ENCODE data around the gene RBP5. TPM values are rescaled to one million over a fixed set of nuclear protein-coding genes. Genes with fewer than 3 reads are reported as not detected.
A peak's percentile ranks its signal among the peaks of the same experiment; 100 is the strongest.

The RBP5 gene
- total and polyA plus RNA-seq, 9 of the 15 experiments (the other 6 are each of a cell fraction or from before 2014, with no cell fraction given) = 8.6 to 22.5 (median 11.4) TPM

DNA sequence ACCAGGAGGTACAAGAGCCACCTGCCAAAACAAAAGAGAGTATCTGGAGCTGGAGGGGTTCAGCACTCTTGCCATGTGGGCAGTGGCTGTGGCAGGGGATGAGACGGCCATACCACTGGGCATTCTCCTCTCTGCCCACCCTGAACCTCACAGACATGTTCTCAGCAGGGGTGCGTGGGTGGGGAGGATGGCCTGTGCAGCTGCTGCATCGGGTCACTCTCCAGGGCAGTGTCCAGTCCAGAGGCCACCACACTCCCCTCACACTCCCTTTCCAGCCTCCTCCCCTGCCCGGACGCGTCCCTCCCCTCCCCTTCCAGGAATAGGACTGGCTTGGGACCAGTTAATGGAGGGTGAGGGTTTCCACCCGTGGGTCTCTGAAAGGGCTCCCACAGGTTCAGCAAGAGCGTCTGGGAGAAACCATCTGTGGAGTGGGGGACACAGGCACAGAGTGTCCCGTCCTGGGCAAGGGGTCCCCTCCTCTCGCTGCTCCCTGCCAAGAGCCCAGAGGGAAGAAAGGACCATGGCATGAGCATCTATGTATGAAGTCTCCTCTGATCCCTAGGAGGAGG, 36.9 kb downstream of the RBP5 start (continued):
- TF ChIP-seq MYC (IDR thresholded peaks at IDR 0.05; ENCODE audit: low read depth, low read length) (no peak), MYC (CRISPR knock-in tag; IDR thresholded peaks at IDR 0.05; ENCODE audit: borderline replicate concordance, low read depth) (no peak), POLR2G (IDR thresholded peaks at IDR 0.05; ENCODE audit: low read depth, low read length) (0 out of 2 replicates have a peak, but pooled peaks have one; percentile 38), TAL1 (IDR thresholded peaks at IDR 0.05) (no peak), CREM (IDR thresholded peaks at IDR 0.05; ENCODE audit: low read depth) (no peak), EGR1 (conservative IDR thresholded peaks at IDR 0.05) (peak; percentile 28; the same call in 1 of the 2 replicates), ZNF3 (CRISPR knock-in tag; IDR thresholded peaks at IDR 0.05) (no peak)
- TF ChIP-seq, protein P1, sequence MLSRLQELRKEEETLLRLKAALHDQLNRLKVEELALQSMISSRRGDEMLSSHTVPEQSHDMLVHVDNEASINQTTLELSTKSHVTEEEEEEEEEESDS (CRISPR knock-in tag; IDR thresholded peaks at IDR 0.05) = no peak
- TF ChIP-seq, protein P2, sequence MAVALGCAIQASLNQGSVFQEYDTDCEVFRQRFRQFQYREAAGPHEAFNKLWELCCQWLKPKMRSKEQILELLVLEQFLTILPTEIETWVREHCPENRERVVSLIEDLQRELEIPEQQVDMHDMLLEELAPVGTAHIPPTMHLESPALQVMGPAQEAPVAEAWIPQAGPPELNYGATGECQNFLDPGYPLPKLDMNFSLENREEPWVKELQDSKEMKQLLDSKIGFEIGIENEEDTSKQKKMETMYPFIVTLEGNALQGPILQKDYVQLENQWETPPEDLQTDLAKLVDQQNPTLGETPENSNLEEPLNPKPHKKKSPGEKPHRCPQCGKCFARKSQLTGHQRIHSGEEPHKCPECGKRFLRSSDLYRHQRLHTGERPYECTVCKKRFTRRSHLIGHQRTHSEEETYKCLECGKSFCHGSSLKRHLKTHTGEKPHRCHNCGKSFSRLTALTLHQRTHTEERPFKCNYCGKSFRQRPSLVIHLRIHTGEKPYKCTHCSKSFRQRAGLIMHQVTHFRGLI (CRISPR knock-in tag; IDR thresholded peaks at IDR 0.05) = no peak

DNA sequence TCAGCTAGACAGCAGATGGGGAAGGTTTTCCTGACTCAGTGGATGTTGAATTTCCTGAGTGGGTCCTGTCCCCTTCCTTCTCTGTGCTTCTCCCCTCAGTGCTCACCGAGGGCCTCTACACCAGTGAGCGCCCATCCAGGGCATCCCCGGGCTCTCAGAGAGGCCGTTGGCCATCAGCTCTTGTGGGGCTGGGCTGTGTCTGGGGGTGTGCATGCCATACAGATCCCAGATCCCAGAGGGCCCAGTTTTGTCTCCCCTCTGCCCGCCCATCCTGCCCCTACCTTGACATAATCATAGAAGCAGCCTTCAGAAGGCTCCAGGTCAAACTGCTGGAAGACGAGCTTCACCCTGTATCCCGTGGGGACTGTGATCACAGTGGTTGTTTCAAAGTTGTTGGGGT, 37.5 kb downstream of the RBP5 start:
- ChIA-PET CTCF (ENCODE audit: low intra/inter-chr PET ratio) (interaction anchor here (0.8 kb wide), 1 partner anchor 18 kb away, joined by 3 read pairs; no protein-coding TSS in a partner anchor), POLR2A (interaction anchor here (0.6 to 1.3 kb wide), 4 partner anchors 10 to 147 kb away, joined by 3 to 4 read pairs (median 4); partner anchors contain the start of genes C12orf57 and RNU7-1)
- Histone ChIP-seq H3K36me3 (ENCODE audit: control insufficient read depth, insufficient read depth, low read length) (no peaks in the 10 kb centered on the region), H3K4me1 (replicated peaks in 1 of 2; ENCODE audit: control insufficient read depth in 2 of 2, insufficient read depth in 2 of 2, low read length in 2 of 2) (peaks cover 6 to 16% of the 10 kb centered on the region in 2 experiments; a peak in 3 of 5 replicates), H3K27ac (ENCODE audit: extremely low read depth, low read depth, low read length) (no peak overlapping the region), H3K79me2 (ENCODE audit: control insufficient read depth, insufficient read depth, low read length) (no peaks in the 10 kb centered on the region), H3K4me2 (ENCODE audit: insufficient read depth, low read length) (no peak overlapping the region), H3K27me3 (ENCODE audit: control insufficient read depth in 2 of 2, insufficient read depth in 2 of 2, low read length in 2 of 2) (no peaks in the 10 kb centered on the region; a peak in 2 of 5 replicates), H2AFZ (ENCODE audit: low read depth, low read length) (no peak overlapping the region), H4K20me1 (replicated peaks; ENCODE audit: control insufficient read depth, insufficient read depth, low read length) (no peaks in the 10 kb centered on the region), H3K9me3 (replicated peaks; ENCODE audit: control insufficient read depth, insufficient read depth, low read depth, low read length) (no peaks in the 10 kb centered on the region), H3K9me1 (ENCODE audit: control insufficient read depth, insufficient read depth, low read length) (no peaks in the 10 kb centered on the region), H3K4me3 (no peak overlapping the region), H3K9ac (ENCODE audit: insufficient read depth in 1 of 2, low read depth in 2 of 2, low read length in 2 of 2) (peak overlapping the region in 1 of 2 experiments; percentile 71; a peak in 1 of 4 replicates)
- 17% methylated on average over 1 of the region's 7 CpGs for WGBS (ENCODE audit: insufficient coverage, low coverage, missing lambda C conversion rate)
- TF ChIP-seq PTRF (tag; IDR thresholded peaks at IDR 0.05) (no peak), ZNF146 (CRISPR knock-in tag; IDR thresholded peaks at IDR 0.05; ENCODE audit: unreplicated experiment) (no peak), MAFK (IDR thresholded peaks at IDR 0.05; ENCODE audit: low read length) (no peak), JUND (IDR thresholded peaks at IDR 0.05; ENCODE audit: borderline replicate concordance, low read depth, low read length) (no peak), JUND (tag; IDR thresholded peaks at IDR 0.05; ENCODE audit: borderline replicate concordance, low read depth, low read length) (no peak), KLF16 (IDR thresholded peaks at IDR 0.05) (no peak), ZNF263 (CRISPR knock-in tag; IDR thresholded peaks at IDR 0.05; ENCODE audit: borderline replicate concordance) (no peak), FOXA1 (IDR thresholded peaks at IDR 0.05; ENCODE audit: borderline replicate concordance) (no peak), RNF2 (IDR thresholded peaks at IDR 0.05) (no peak), POLR2AphosphoS2 (IDR thresholded peaks at IDR 0.05; ENCODE audit: low read length) (no peak)
- TF ChIP-seq, protein P3, sequence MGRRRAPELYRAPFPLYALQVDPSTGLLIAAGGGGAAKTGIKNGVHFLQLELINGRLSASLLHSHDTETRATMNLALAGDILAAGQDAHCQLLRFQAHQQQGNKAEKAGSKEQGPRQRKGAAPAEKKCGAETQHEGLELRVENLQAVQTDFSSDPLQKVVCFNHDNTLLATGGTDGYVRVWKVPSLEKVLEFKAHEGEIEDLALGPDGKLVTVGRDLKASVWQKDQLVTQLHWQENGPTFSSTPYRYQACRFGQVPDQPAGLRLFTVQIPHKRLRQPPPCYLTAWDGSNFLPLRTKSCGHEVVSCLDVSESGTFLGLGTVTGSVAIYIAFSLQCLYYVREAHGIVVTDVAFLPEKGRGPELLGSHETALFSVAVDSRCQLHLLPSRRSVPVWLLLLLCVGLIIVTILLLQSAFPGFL (CRISPR knock-in tag; IDR thresholded peaks at IDR 0.05) = no peak
- DNase-seq (ENCODE audit: extremely low read depth in 1 of 4, low spot score in 3 of 4) (no peak), FAIRE-seq (no peak), ATAC-seq (no peak)
- in situ Hi-C loops (cut with MboI) (no loop called here), intact Hi-C loops (cut with micrococcal nuclease) (no loop called here)
- no TSS peak for BruUV-seq (replicated peaks)
